Measurements from ENCODE around the gene CUEDC1. TPM values are rescaled to one million over a fixed set of nuclear protein-coding genes. Genes with fewer than 3 reads are reported as not detected.

The CUEDC1 gene
- total and polyA plus RNA-seq, 2 of the 13 experiments (the other 11 are each of a cell fraction or from before 2014, with no cell fraction given): 7.4 to 12.9 TPM

GRCh38 chr17:57902800-57903759 lies 52.1 kb downstream of the CUEDC1 start (continued):
- 0 out of 2 replicates have a peak, but pooled peaks have one; percentile 58 for TF ChIP-seq ZBTB37 (CRISPR knock-in tag; IDR thresholded peaks at IDR 0.05)
- no peak for TF ChIP-seq ZBTB8A (CRISPR knock-in tag; IDR thresholded peaks at IDR 0.05; ENCODE audit: borderline replicate concordance, low read depth)
- TF ChIP-seq ZBTB7B (CRISPR knock-in tag; IDR thresholded peaks at IDR 0.05): peak; percentile 92
- peak; percentile 98 for TF ChIP-seq HNF1B (CRISPR knock-in tag; IDR thresholded peaks at IDR 0.05)
- peak; percentile 83 for TF ChIP-seq ZNF781 (CRISPR knock-in tag; IDR thresholded peaks at IDR 0.05; ENCODE audit: borderline replicate concordance, not compliant biosample characterization)
- TF ChIP-seq MTA3 (CRISPR knock-in tag; IDR thresholded peaks at IDR 0.05): no peak
- TF ChIP-seq ZNF274 (CRISPR knock-in tag; IDR thresholded peaks at IDR 0.05): 0 out of 2 replicates have a peak, but pooled peaks have one; percentile 56
- no peak for TF ChIP-seq ZNF230 (CRISPR knock-in tag; IDR thresholded peaks at IDR 0.05)
- no peak for TF ChIP-seq GRHL1 (CRISPR knock-in tag; conservative IDR thresholded peaks at IDR 0.05)
- peak; percentile 95 for TF ChIP-seq RCOR2 (CRISPR knock-in tag; IDR thresholded peaks at IDR 0.05)
- no peak for TF ChIP-seq ZNF747 (CRISPR knock-in tag; IDR thresholded peaks at IDR 0.05; ENCODE audit: borderline replicate concordance)
- TF ChIP-seq STAG1 (CRISPR knock-in tag; IDR thresholded peaks at IDR 0.05): peak; percentile 28; the same call in 1 of the 2 replicates
- TF ChIP-seq PRDM15 (CRISPR knock-in tag; IDR thresholded peaks at IDR 0.05): no peak
- TF ChIP-seq PHF8 (CRISPR knock-in tag; IDR thresholded peaks at IDR 0.05): peak; percentile 58
- peak; percentile 90 for TF ChIP-seq JARID2 (CRISPR knock-in tag; IDR thresholded peaks at IDR 0.05; ENCODE audit: insufficient replicate concordance)
- no peak for TF ChIP-seq ZNF225 (CRISPR knock-in tag; IDR thresholded peaks at IDR 0.05)
- TF ChIP-seq TRIM24 (CRISPR knock-in tag; IDR thresholded peaks at IDR 0.05): no peak
- TF ChIP-seq ZNF563 (CRISPR knock-in tag; IDR thresholded peaks at IDR 0.05): no peak
- TF ChIP-seq PCBP2 (optimal IDR thresholded peaks at IDR 0.05; ENCODE audit: low read depth, low read length, poor library complexity, severe bottlenecking): no peak
- TF ChIP-seq GTF2F1 (IDR thresholded peaks at IDR 0.05; ENCODE audit: low read length): no peak
- TF ChIP-seq SIN3A (IDR thresholded peaks at IDR 0.05; ENCODE audit: borderline replicate concordance, low read depth, low read length): 0 out of 2 replicates have a peak, but pooled peaks have one; percentile 53

Measured in HepG2 (cell line).